AG04450 (cell line): Measurements from ENCODE around the gene SOD2. TPM values are rescaled to one million over a fixed set of nuclear protein-coding genes. Genes with fewer than 3 reads are reported as not detected.
A peak's percentile ranks its signal among the peaks of the same experiment; 100 is the strongest.
"Not testable (repeated sequence)": the region's sequence is repeated elsewhere in the genome, so short reads cannot be mapped to it uniquely, and the experiment has no call there.

Experiments used
- CTCF ChIA-PET: fragments of 300-600, 350-600 bp; formaldehyde crosslinking; extraction: SDS; loops from one replicate; lab custom pipeline; 2022; ENCODE audit warnings: antibody characterized with exemption, inconsistent platforms; lab: Charles Lee
- POLR2A ChIA-PET: fragments of 350-600 bp; formaldehyde crosslinking; extraction: SDS; loops from one replicate; lab custom pipeline; 2021; ENCODE audit warnings: antibody characterized with exemption, inconsistent platforms; lab: Yijun Ruan, JAX
- DNase-seq: peaks from one replicate; pipeline ENCODE4 v3.0.0-alpha.2; 2011; ENCODE audit warnings: low read depth, low spot score
- H3K27ac ChIP-seq: one replicate; pipeline ENCODE4 v1.5.1; 2012; ENCODE audit warnings: low read depth, low read length, control low read depth
- H3K27me3 ChIP-seq: one replicate; pipeline ENCODE4 v1.6.0; 2012; ENCODE audit warnings: low read length; ENCODE audit not compliant: control insufficient read depth, insufficient read depth
- H3K4me3 ChIP-seq: 2 replicates; pipeline ENCODE4 v1.5.1; 2011; ENCODE audit warnings: mild to moderate bottlenecking, low read depth, low read length, control low read depth
- H3K9me3 ChIP-seq: 2 replicates; pipeline ENCODE4 v1.5.1; 2012; ENCODE audit warnings: low read length; ENCODE audit not compliant: control insufficient read depth, insufficient read depth
- polyA plus RNA-seq: library from polyadenylated mRNA; depleted of rRNA; stranded (reverse); fragments of >200 nt; gene quantifications from 2 replicates; pipeline ENCODE4 v1.2.3, GENCODE V29; 2011
- TF ChIP-seq, protein P1 (sequence below): IDR thresholded peaks from 2 replicates; pipeline ENCODE4 v1.5.1; 2011; ENCODE audit warnings: low read depth, low read length, control low read depth, inconsistent platforms

SOD2 gene
- polyA plus RNA-seq, 1 experiment, result 126 TPM

GRCh38 chr6:159692303-159693127 is 526 bp downstream of the SOD2 start:
- peak overlapping the region; percentile 94 for H3K4me3 ChIP-seq
- TF ChIP-seq, protein P1, sequence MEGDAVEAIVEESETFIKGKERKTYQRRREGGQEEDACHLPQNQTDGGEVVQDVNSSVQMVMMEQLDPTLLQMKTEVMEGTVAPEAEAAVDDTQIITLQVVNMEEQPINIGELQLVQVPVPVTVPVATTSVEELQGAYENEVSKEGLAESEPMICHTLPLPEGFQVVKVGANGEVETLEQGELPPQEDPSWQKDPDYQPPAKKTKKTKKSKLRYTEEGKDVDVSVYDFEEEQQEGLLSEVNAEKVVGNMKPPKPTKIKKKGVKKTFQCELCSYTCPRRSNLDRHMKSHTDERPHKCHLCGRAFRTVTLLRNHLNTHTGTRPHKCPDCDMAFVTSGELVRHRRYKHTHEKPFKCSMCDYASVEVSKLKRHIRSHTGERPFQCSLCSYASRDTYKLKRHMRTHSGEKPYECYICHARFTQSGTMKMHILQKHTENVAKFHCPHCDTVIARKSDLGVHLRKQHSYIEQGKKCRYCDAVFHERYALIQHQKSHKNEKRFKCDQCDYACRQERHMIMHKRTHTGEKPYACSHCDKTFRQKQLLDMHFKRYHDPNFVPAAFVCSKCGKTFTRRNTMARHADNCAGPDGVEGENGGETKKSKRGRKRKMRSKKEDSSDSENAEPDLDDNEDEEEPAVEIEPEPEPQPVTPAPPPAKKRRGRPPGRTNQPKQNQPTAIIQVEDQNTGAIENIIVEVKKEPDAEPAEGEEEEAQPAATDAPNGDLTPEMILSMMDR, result no peak
- no peak for DNase-seq
- no peaks in the 10 kb centered on the region for H3K9me3 ChIP-seq
- peak overlapping the region; percentile 42 for H3K27ac ChIP-seq
- ChIA-PET CTCF (interaction anchor here (1.0 to 2.8 kb wide), 18 partner anchors 9 to 763 kb away, joined by 3 to 22 read pairs (median 6); partner anchors contain the start of genes ACAT2, MRPL18 and TCP1), POLR2A (interaction anchor here (1.4 to 4.4 kb wide), 5 partner anchors 9 to 97 kb away, joined by 5 to 31 read pairs (median 6); partner anchors contain the start of genes MRPL18, TCP1 and WTAP)
- no peaks in the 10 kb centered on the region for H3K27me3 ChIP-seq

DNA sequence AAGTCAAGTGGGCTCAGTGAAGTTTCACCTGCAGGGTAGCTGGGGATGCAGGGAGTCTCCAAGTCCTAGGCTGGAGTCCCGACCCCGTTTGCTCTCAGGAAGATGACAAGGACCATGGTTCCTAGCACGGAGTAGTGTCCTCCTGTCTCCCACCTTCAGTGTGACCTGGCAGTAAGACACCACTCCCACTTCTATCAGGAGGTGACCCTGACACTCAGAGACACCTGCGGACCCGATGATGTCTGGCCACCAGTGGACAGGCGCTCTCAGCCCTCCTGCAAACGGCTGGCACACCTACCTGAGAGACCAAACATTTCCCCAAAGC is 1.1 kb downstream of the SOD2 start:
- ChIA-PET POLR2A (interaction anchor here (1.4 to 4.4 kb wide), 4 partner anchors 9 to 97 kb away, joined by 5 to 31 read pairs (median 10); partner anchors contain the start of genes MRPL18, TCP1 and WTAP), CTCF (interaction anchor here (0.8 to 2.8 kb wide), 27 partner anchors 9 to 764 kb away, joined by 3 to 22 read pairs (median 5); partner anchors contain the start of genes ACAT2, MRPL18, TCP1 and WTAP)
- H3K9me3 ChIP-seq, result no peaks in the 10 kb centered on the region
- H3K27me3 ChIP-seq, result no peaks in the 10 kb centered on the region
- peak overlapping the region; percentile 42 for H3K27ac ChIP-seq
- H3K4me3 ChIP-seq, result peak overlapping the region; percentile 94
- TF ChIP-seq, protein P1, result no peak
- no peak for DNase-seq

DNA sequence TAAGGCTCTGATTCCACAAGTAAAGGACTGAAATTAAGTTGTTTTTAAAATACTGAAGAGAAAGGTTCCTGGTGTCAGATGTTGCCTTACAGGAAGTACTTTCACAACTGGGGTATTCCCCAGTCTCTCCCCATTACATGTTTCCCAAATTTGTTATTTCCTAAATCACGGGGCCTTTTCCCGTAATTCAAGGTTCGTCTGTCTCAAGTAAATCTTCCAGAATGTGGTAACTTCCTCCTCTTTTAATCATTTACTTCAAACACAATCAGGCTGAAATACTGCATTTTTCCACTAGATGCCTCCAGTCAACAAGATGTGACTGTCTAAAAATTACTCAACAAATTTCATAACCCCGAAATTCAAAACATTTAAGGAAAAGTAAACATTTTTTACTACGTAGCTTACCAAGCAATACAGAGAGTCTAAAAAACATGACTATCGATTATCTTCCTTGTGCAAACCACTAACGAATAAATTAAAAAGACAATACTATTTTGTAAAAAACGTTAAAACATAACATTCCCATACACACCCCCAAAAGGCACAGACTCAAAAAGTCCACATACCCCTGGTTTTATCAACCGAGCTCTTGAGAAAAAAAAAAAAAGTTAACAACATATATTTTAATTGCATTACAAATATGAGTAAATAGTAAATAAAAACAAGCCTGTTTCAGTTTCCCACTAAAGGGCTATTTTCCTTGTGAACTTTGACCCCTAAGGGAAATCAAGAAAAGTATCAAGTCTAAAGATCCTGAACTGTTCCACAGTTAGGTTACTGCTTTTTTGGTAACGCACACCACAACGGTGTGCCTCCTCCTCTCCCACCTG is 1.7 kb downstream of the SOD2 start:
- TF ChIP-seq, protein P1, result peak; percentile 83
- ChIA-PET POLR2A (interaction anchor here (0.5 to 4.4 kb wide), 7 partner anchors 10 to 1857 kb away, joined by 3 to 31 read pairs (median 5); partner anchors contain the start of genes MRPL18, TCP1 and WTAP), CTCF (interaction anchor here (0.6 to 2.8 kb wide), 31 partner anchors 9 to 764 kb away, joined by 3 to 22 read pairs (median 5); partner anchors contain the start of genes ACAT2, MRPL18, TCP1 and WTAP)
- DNase-seq, result peak; percentile 81
- H3K27ac ChIP-seq, result no peak overlapping the region
- H3K9me3 ChIP-seq, result no peaks in the 10 kb centered on the region
- peak overlapping the region; percentile 94 for H3K4me3 ChIP-seq
- H3K27me3 ChIP-seq, result no peaks in the 10 kb centered on the region

DNA sequence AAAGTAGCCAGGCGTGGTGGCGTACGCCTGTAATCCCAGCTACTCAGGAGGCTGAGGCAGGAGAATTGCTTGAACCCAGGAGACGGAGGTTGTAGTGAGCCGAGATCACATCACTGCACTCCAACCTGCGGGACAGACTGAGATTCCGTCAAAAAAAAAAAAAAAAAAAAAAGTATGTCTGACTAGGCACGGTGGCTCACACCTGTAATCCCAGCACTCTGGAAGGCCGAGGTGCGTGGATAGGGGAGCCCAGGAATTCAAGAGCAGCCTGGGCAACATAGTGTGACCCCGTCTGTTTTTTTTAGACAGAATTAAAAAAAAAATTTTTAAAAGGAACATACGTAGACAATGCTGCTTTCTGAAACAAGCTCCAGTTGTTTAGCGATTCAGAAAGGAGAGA is 2.9 kb downstream of the SOD2 start:
- peak overlapping the region; percentile 94 for H3K4me3 ChIP-seq
- H3K27ac ChIP-seq, H3K9me3 ChIP-seq, POLR2A ChIA-PET, DNase-seq, H3K27me3 ChIP-seq: not testable (repeated sequence)
- CTCF ChIA-PET, result interaction anchor here (1.1 to 2.8 kb wide), 5 partner anchors 11 to 100 kb away, joined by 3 to 22 read pairs (median 9); partner anchors contain the start of genes MRPL18, TCP1 and WTAP

DNA sequence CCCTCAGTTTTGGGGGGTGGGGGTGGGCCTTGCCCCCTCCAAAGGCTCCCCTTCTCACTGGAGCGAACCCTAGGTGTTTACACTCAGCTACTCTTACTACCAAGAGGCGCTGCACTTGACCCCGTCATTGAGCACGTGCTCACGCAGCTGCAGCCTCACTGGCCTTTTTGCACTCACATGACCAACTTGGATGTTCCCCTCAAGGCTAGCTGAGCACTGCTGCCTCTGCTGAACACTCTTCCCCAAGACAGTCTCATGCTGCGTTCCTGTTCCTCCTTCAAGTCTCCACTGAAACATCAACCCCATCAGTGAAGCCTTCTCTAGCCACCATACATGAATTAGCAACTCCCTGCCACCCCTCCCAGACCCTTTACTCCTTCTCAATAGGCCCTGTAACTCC is 4.0 kb downstream of the SOD2 start:
- Histone ChIP-seq H3K27ac (no peak overlapping the region), H3K9me3 (no peaks in the 10 kb centered on the region), H3K27me3 (no peaks in the 10 kb centered on the region), H3K4me3 (peak overlapping the region; percentile 39)
- CTCF ChIA-PET, result interaction anchor here (0.7 to 1.1 kb wide), 3 partner anchors 7 to 252 kb away, joined by 3 to 5 read pairs (median 3); no protein-coding TSS in a partner anchor
- TF ChIP-seq, protein P1, result no peak
- POLR2A ChIA-PET, result no interaction called here
- no peak for DNase-seq
